HepG2 (cell line): Measurements from ENCODE around the gene EDEM1. TPM values are rescaled to one million over a fixed set of nuclear protein-coding genes. Genes with fewer than 3 reads are reported as not detected.

Experiments
- ATAC-seq: fragments of 200-7000 bp; cut with Tn5 transposase; 3 replicates; pipeline ENCODE4 v1.9.1; 2020; ENCODE audit warnings: mild to moderate bottlenecking, moderate library complexity
- BruUV-seq: library from RNA; stranded (reverse); fragments of 400-500 nt; replicated peaks from 2 replicates; lab custom pipeline; 2021; lab: Mats Ljungman, UMichigan
- CTCF ChIA-PET: fragments of 300-600 bp; formaldehyde crosslinking; extraction: SDS; loops from one replicate; lab custom pipeline; 2021; ENCODE audit warnings: low total read pairs, inconsistent platforms, low intra/inter-chr PET ratio; lab: Yijun Ruan, JAX
- POLR2A ChIA-PET: fragments of 350-600 bp; sonication (Branson Sonifier 250); formaldehyde crosslinking; loops from one replicate; lab custom pipeline; 2020; ENCODE audit warnings: antibody characterized with exemption, inconsistent platforms; lab: Yijun Ruan, JAX
- DNase-seq: peaks from one replicate; pipeline ENCODE4 v3.0.0-alpha.2; 2015; ENCODE audit warnings: low spot score
- FAIRE-seq: peaks from 3 replicates; lab custom pipeline; 2011; peaks lifted over from hg19 to GRCh38; lab: Jason Lieb, UNC
- H2AFZ ChIP-seq: one replicate; pipeline ENCODE4 v1.6.1; 2011; ENCODE audit warnings: low read length, inconsistent platforms
- H3K27ac ChIP-seq: fragments of 300-600 bp; 3 replicates; pipeline ENCODE4 v1.8.0; 2011; ENCODE audit warnings: mixed run types, mild to moderate bottlenecking, mixed read lengths, low read length, inconsistent platforms; ENCODE audit not compliant: insufficient read depth; ENCODE audit errors: extremely low read length
- H3K27me3 ChIP-seq, 2 experiments: fragments of 200-600 bp in 1 of 2; 2 replicates in 1 of 2; 3 replicates in 1 of 2; pipeline versions ENCODE4 v1.6.0 to v1.8.0; 2011; ENCODE audit warnings: low read length in 2 of 2, mild to moderate bottlenecking in 2 of 2, moderate library complexity in 2 of 2, inconsistent platforms in 1 of 2; ENCODE audit not compliant: insufficient read depth in 2 of 2, control insufficient read depth in 1 of 2
- H3K36me3 ChIP-seq, 2 experiments: fragments of 200-600 bp in 1 of 2; replicated peaks in 1 of 2; 2 replicates in 1 of 2; 3 replicates in 1 of 2; pipeline versions ENCODE4 v1.5.1 to v1.8.0; 2011; ENCODE audit warnings: low read length in 2 of 2, inconsistent platforms in 1 of 2; ENCODE audit not compliant: insufficient read depth in 2 of 2, control insufficient read depth in 1 of 2
- H3K4me1 ChIP-seq: 2 replicates; pipeline ENCODE4 v1.5.1; 2012; ENCODE audit warnings: low read length, inconsistent platforms; ENCODE audit not compliant: insufficient read depth
- H3K4me2 ChIP-seq: 2 replicates; pipeline ENCODE4 v1.6.0; 2011; ENCODE audit warnings: low read depth, low read length, inconsistent platforms
- H3K4me3 ChIP-seq, 3 experiments: fragments of 200-600 bp in 1 of 3; sonication (generic), shearing (Covaris generic) in 1 of 3; replicated peaks in 1 of 3; 2 replicates each; pipeline ENCODE4 v1.5.1; 2011 to 2016; ENCODE audit warnings: low read length in 3 of 3, inconsistent platforms in 2 of 3, low read depth in 2 of 3, mild to moderate bottlenecking in 2 of 3, control low read depth in 1 of 3, mixed read lengths in 1 of 3; ENCODE audit not compliant: insufficient read depth in 1 of 3
- H3K79me2 ChIP-seq: one replicate; pipeline ENCODE4 v1.6.1; 2011; ENCODE audit warnings: low read length, inconsistent platforms; ENCODE audit not compliant: insufficient read depth
- H3K9ac ChIP-seq: 2 replicates; pipeline ENCODE4 v1.6.0; 2011; ENCODE audit warnings: mild to moderate bottlenecking, low read depth, low read length, inconsistent platforms; ENCODE audit not compliant: insufficient read depth
- H3K9me3 ChIP-seq: 2 replicates; pipeline ENCODE4 v1.5.1; 2012; ENCODE audit warnings: mild to moderate bottlenecking, low read length
- H4K20me1 ChIP-seq: 2 replicates; pipeline ENCODE4 v1.6.0; 2011; ENCODE audit warnings: inconsistent platforms, mild to moderate bottlenecking, low read length, moderate library complexity; ENCODE audit not compliant: insufficient read depth
- CEBPB ChIP-seq: IDR thresholded peaks from 2 replicates; pipeline ENCODE4 v1.6.1; 2011; ENCODE audit warnings: low read depth, low read length, improper control_type of control experiment, borderline replicate concordance
- DPF2 ChIP-seq: sonication (generic); formaldehyde crosslinking; IDR thresholded peaks from 2 replicates; pipeline ENCODE4 v1.4.0; 2020; ENCODE audit warnings: mild to moderate bottlenecking, low read depth, missing genetic modification reagents, borderline replicate concordance
- FOXA3 ChIP-seq: IDR thresholded peaks from 2 replicates; pipeline ENCODE4 v1.6.1; 2016; ENCODE audit warnings: missing genetic modification reagents, missing compliant biosample characterization
- FOXC1 ChIP-seq: sonication (generic); formaldehyde crosslinking; IDR thresholded peaks from 2 replicates; pipeline ENCODE4 v1.8.0; 2022; ENCODE audit warnings: mild to moderate bottlenecking, missing genetic modification reagents, borderline replicate concordance
- FOXJ3 ChIP-seq: sonication (generic); formaldehyde crosslinking; IDR thresholded peaks from 2 replicates; pipeline ENCODE4 v1.4.0; 2020; ENCODE audit warnings: missing genetic modification reagents, mild to moderate bottlenecking, borderline replicate concordance
- JUN ChIP-seq: sonication (generic); formaldehyde crosslinking; IDR thresholded peaks from 2 replicates; pipeline ENCODE4 v1.4.0; 2020; ENCODE audit warnings: mild to moderate bottlenecking, missing genetic modification reagents
- JUNB ChIP-seq: sonication (generic); formaldehyde crosslinking; IDR thresholded peaks from 2 replicates; pipeline ENCODE4 v1.8.0; 2022; ENCODE audit warnings: missing genetic modification reagents, mild to moderate bottlenecking, borderline replicate concordance
- MBD4 ChIP-seq: IDR thresholded peaks from 2 replicates; pipeline ENCODE4 v1.6.1; 2012; ENCODE audit warnings: low read length, inconsistent platforms, borderline replicate concordance
- NFIB ChIP-seq: sonication (generic); formaldehyde crosslinking; IDR thresholded peaks from 2 replicates; pipeline ENCODE4 v1.9.0; 2021; ENCODE audit warnings: missing genetic modification reagents, mild to moderate bottlenecking, borderline replicate concordance
- NPAS2 ChIP-seq: sonication (generic); formaldehyde crosslinking; IDR thresholded peaks from 2 replicates; pipeline ENCODE4 v1.8.0; 2022; ENCODE audit warnings: mild to moderate bottlenecking, missing genetic modification reagents, borderline replicate concordance
- RARA ChIP-seq: IDR thresholded peaks from 2 replicates; pipeline ENCODE4 v1.6.1; 2016; ENCODE audit warnings: missing genetic modification reagents, missing compliant biosample characterization
- SCMH1 ChIP-seq: sonication (generic); formaldehyde crosslinking; IDR thresholded peaks from 2 replicates; pipeline ENCODE4 v1.9.0; 2021; ENCODE audit warnings: missing genetic modification reagents, mild to moderate bottlenecking, borderline replicate concordance
- TAF1 ChIP-seq: sonication (generic); formaldehyde crosslinking; IDR thresholded peaks from 2 replicates; pipeline ENCODE4 v1.4.0; 2020; ENCODE audit warnings: missing genetic modification reagents
- ZNF136 ChIP-seq: sonication (generic); formaldehyde crosslinking; IDR thresholded peaks from 2 replicates; pipeline ENCODE4 v1.8.1; 2022; ENCODE audit warnings: low read depth, mild to moderate bottlenecking, moderate library complexity, missing genetic modification reagents
- ZNF652 ChIP-seq: IDR thresholded peaks from 2 replicates; pipeline ENCODE4 v1.6.1; 2016; ENCODE audit warnings: low read depth, borderline replicate concordance
- ZSCAN25 ChIP-seq: sonication (generic); formaldehyde crosslinking; IDR thresholded peaks from 2 replicates; pipeline ENCODE4 v1.8.0; 2022; ENCODE audit warnings: mild to moderate bottlenecking, missing genetic modification reagents
- WGBS: methylation state at CpG from one replicate; pipeline ENCODE4 v1.1.6; 2017; ENCODE audit warnings: low lambda C conversion rate; 5-methylcytosine and 5-hydroxymethylcytosine counted together
- in situ Hi-C: cut with HindIII; loops from 2 replicates; pipeline ENCODE4 v1.10.0; 2017; ENCODE audit warnings: low pct_unique_long_range_greater_than_20kb; ENCODE audit not compliant: extremely low pct_ligation_motif_present
- intact Hi-C: fragments of 100-400 bp; cut with micrococcal nuclease; formaldehyde crosslinking; loops from one replicate; pipeline ENCODE4 v1.10.0; 2022; ENCODE audit not compliant: unreplicated experiment
- polyA plus RNA-seq, 8 experiments: library from polyadenylated mRNA; depleted of rRNA in 3 of 8; stranded (reverse) in 7 of 8; unstranded in 1 of 8; fragments of >200 nt; fragmentation: Illumina TruSeq in 4 of 8; extraction: Trizol in 4 of 8; gene quantifications; 2 replicates each; pipeline versions ENCODE4 v1.2.1 to v1.2.3, GENCODE V29; 2011 to 2016; ENCODE audit warnings: low read depth in 4 of 8, missing spikeins in 1 of 8, mixed read lengths in 1 of 8; ENCODE audit not compliant: insufficient read depth in 1 of 8
- total RNA-seq, 5 experiments: library from RNA; depleted of rRNA; stranded (reverse); fragments of >200 nt; fragmentation: Illumina TruSeq; extraction: Trizol; gene quantifications; 2 replicates each; pipeline ENCODE4 v1.2.3, GENCODE V29; 2016; ENCODE audit warnings: low read depth in 1 of 5
- TF ChIP-seq, protein P1 (sequence below): sonication (generic); formaldehyde crosslinking; IDR thresholded peaks from 2 replicates; pipeline ENCODE4 v1.4.0; 2020; ENCODE audit warnings: missing genetic modification reagents
- TF ChIP-seq, protein P2 (sequence below): fragments of 450-650 bp; IDR thresholded peaks from 2 replicates; pipeline ENCODE4 v1.6.1; 2017
- TF ChIP-seq, protein P3 (sequence below): IDR thresholded peaks from 2 replicates; pipeline ENCODE4 v1.6.1; 2016; ENCODE audit warnings: low read depth, borderline replicate concordance

The EDEM1 gene
- total and polyA plus RNA-seq, 2 of the 13 experiments (the other 11 are each of a cell fraction or from before 2014, with no cell fraction given): 13.8 to 25.8 TPM

DNA sequence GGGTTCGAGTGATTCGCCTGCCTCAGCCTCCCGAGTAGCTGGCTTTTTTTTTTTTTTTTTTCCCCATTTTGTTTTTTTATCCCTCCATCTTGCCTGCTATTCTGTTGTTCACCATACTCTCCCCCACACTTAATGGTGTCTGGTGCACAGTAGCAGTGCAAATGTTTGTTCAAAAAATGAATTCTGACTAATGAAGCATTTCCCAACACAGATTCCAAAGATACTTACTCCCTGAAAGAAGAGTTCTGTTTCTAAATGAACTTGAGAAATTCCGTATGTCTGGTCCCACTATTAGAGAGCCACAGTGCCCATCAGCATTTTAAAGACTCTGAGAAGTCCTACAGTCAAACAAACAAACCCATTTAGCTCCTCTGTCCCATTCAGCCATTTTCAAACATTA is 9.5 kb downstream of the EDEM1 start:
- intact Hi-C loops: no loop called here
- TF ChIP-seq FOXJ3 (no peak), ZNF136 (no peak), NPAS2 (CRISPR knock-in tag) (no peak), JUN (no peak), CEBPB (no peak), FOXC1 (CRISPR knock-in tag) (no peak), ZNF652 (CRISPR knock-in tag) (no peak), ZSCAN25 (CRISPR knock-in tag) (no peak), TAF1 (CRISPR knock-in tag) (no peak), RARA (CRISPR knock-in tag) (no peak), SCMH1 (CRISPR knock-in tag) (no peak), DPF2 (CRISPR knock-in tag) (no peak), JUNB (no peak), MBD4 (no peak), NFIB (CRISPR knock-in tag) (no peak), FOXA3 (CRISPR knock-in tag) (no peak)
- TF ChIP-seq, protein P1, sequence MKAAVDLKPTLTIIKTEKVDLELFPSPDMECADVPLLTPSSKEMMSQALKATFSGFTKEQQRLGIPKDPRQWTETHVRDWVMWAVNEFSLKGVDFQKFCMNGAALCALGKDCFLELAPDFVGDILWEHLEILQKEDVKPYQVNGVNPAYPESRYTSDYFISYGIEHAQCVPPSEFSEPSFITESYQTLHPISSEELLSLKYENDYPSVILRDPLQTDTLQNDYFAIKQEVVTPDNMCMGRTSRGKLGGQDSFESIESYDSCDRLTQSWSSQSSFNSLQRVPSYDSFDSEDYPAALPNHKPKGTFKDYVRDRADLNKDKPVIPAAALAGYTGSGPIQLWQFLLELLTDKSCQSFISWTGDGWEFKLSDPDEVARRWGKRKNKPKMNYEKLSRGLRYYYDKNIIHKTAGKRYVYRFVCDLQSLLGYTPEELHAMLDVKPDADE: no peak
- TF ChIP-seq, protein P2, sequence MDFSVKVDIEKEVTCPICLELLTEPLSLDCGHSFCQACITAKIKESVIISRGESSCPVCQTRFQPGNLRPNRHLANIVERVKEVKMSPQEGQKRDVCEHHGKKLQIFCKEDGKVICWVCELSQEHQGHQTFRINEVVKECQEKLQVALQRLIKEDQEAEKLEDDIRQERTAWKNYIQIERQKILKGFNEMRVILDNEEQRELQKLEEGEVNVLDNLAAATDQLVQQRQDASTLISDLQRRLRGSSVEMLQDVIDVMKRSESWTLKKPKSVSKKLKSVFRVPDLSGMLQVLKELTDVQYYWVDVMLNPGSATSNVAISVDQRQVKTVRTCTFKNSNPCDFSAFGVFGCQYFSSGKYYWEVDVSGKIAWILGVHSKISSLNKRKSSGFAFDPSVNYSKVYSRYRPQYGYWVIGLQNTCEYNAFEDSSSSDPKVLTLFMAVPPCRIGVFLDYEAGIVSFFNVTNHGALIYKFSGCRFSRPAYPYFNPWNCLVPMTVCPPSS: no peak
- TF ChIP-seq, protein P3, sequence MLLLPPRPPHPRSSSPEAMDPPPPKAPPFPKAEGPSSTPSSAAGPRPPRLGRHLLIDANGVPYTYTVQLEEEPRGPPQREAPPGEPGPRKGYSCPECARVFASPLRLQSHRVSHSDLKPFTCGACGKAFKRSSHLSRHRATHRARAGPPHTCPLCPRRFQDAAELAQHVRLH (CRISPR knock-in tag): no peak
- TF ChIP-seq, all 625 proteins: peak for 0
- Histone ChIP-seq H2AFZ (no peak overlapping the region), H3K27ac (peak overlapping the region; percentile 21), H3K27me3 (no peaks in the 10 kb centered on the region), H3K36me3 (peaks cover 6 to 60% of the 10 kb centered on the region in 2 experiments), H3K9me3 (no peaks in the 10 kb centered on the region), H3K4me3 (no peak overlapping the region), H3K79me2 (peaks cover 57% of the 10 kb centered on the region), H4K20me1 (peaks cover 6% of the 10 kb centered on the region), H3K4me2 (peak overlapping the region; percentile 14; the same call in 1 of the 2 replicates), H3K9ac (no peak overlapping the region; the same call in 1 of the 2 replicates), H3K4me1 (peaks cover 57% of the 10 kb centered on the region)
- 93% methylated on average over 4 of the region's 4 CpGs for WGBS
- DNase-seq: no peak
- no TSS peak for BruUV-seq
- no peak for FAIRE-seq
- peak; percentile 21; the same call in 1 of the 3 replicates for ATAC-seq
- ChIA-PET POLR2A (interaction anchor here (0.7 to 2.9 kb wide), 2 partner anchors 9 to 445 kb away, joined by 3 to 15 read pairs; partner anchors contain the start of gene EDEM1), CTCF (no interaction called here)
- in situ Hi-C loops: no loop called here
